Breast epithelium (tissue), 3 donors: ENCODE results near the gene MARVELD3.

Experiments
- POLR2A ChIP-seq: fragments of 450-650 bp; IDR thresholded peaks from one replicate; pipeline ENCODE4 v1.6.1; 2016; ENCODE audit warnings: antibody characterized with exemption, mild to moderate bottlenecking, moderate library complexity
- POLR2AphosphoS5 ChIP-seq, 3 donors: sonication (generic); formaldehyde crosslinking; IDR thresholded peaks; one replicate each; pipeline ENCODE4 v1.6.1; 2017; ENCODE audit warnings: antibody characterized with exemption in 3 of 3
- TF ChIP-seq, protein P1 (sequence below), 3 donors: fragments of 450-650 bp; IDR thresholded peaks; one replicate each; pipeline ENCODE4 v1.5.1; 2016 to 2017; ENCODE audit warnings: antibody characterized with exemption in 3 of 3, mild to moderate bottlenecking in 3 of 3, moderate library complexity in 3 of 3

DNA sequence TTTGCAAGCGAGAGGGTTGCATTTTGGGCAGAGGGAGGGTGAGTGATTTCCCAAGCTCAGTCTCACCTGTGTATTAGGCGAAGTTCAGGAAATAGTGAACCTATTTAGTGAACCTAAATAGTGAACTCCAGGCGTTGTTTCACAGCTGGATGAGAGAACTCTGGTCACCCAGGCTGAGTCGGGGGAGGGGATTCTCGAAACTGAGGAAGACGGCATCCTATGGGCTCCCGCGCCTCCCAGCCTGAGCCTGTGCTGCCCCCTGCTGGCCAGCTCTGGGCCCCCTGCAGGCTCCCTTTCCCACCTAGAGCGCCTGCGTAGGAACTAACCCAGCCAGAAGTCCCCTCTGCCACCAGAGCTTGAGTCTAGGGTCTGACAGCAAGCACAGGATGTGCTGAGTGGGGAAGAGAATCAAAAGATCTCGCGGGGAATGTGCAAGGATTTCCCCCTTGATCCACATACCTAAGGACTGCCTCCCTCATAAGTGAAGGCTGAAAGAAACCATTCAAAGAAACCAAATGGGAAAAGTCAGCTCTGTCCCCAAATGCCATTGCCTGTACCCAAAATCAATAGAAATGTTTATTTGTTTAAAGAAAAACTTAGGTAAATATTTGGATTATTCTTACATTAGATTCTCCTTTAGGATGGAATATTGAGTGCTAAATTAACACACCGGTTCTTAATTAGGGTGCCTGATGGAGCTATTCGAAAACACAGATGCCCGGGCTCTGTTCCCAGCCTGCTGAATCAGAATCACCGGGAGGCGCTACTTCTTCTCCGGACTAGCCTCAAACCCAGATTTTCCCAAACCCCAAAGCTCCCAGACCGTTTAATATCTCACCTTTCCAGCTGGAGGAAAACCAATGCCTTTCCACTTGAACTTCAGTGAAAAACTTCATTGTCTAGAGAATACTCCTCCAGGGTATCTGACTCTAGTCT lies 14.8 kb upstream of the MARVELD3 start:
- TF ChIP-seq, protein P1, sequence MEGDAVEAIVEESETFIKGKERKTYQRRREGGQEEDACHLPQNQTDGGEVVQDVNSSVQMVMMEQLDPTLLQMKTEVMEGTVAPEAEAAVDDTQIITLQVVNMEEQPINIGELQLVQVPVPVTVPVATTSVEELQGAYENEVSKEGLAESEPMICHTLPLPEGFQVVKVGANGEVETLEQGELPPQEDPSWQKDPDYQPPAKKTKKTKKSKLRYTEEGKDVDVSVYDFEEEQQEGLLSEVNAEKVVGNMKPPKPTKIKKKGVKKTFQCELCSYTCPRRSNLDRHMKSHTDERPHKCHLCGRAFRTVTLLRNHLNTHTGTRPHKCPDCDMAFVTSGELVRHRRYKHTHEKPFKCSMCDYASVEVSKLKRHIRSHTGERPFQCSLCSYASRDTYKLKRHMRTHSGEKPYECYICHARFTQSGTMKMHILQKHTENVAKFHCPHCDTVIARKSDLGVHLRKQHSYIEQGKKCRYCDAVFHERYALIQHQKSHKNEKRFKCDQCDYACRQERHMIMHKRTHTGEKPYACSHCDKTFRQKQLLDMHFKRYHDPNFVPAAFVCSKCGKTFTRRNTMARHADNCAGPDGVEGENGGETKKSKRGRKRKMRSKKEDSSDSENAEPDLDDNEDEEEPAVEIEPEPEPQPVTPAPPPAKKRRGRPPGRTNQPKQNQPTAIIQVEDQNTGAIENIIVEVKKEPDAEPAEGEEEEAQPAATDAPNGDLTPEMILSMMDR (IDR thresholded peaks at IDR 0.05), result peak; percentile 46 to 83 (median 82)
- TF ChIP-seq POLR2A (no peak), POLR2AphosphoS5 (IDR thresholded peaks at IDR 0.05) (no peak)
